Measurements from ENCODE around the gene BMPER.

GRCh38 chr7:34124765-34125164 is 219.4 kb downstream of the BMPER start:
- no peak for TF ChIP-seq CTCF (IDR thresholded peaks at IDR 0.05)
- TF ChIP-seq POLR2A (IDR thresholded peaks at IDR 0.05) = no peak

All from stomach (tissue), 4 donors.